Astrocyte (in vitro differentiated cells and primary cell): ENCODE data around the gene SLC7A10. TPM values are rescaled to one million over a fixed set of nuclear protein-coding genes. Genes with fewer than 3 reads are reported as not detected.
A peak's percentile ranks its signal among the peaks of the same experiment; 100 is the strongest.

Source experiments
- DNase-seq: peaks from one replicate; pipeline ENCODE4 v3.0.0-alpha.2; 2010; ENCODE audit warnings: low read depth
- FAIRE-seq: peaks from 2 replicates; lab custom pipeline; 2011; peaks lifted over from hg19 to GRCh38; lab: Jason Lieb, UNC
- H2AFZ ChIP-seq: 2 replicates; pipeline ENCODE4 v1.6.0; 2012; ENCODE audit warnings: low read depth, low read length, inconsistent platforms
- H3K27ac ChIP-seq: 2 replicates; pipeline ENCODE4 v1.5.1; 2011; ENCODE audit warnings: low read depth, low read length, inconsistent platforms
- H3K27me3 ChIP-seq: 2 replicates; pipeline ENCODE4 v1.6.0; 2011; ENCODE audit warnings: low read length, inconsistent platforms; ENCODE audit not compliant: insufficient read depth
- H3K36me3 ChIP-seq: 2 replicates; pipeline ENCODE4 v1.5.1; 2011; ENCODE audit warnings: low read length, inconsistent platforms; ENCODE audit not compliant: insufficient read depth
- H3K4me1 ChIP-seq: 2 replicates; pipeline ENCODE4 v1.5.1; 2011; ENCODE audit warnings: low read length, inconsistent platforms; ENCODE audit not compliant: insufficient read depth
- H3K4me2 ChIP-seq: 2 replicates; pipeline ENCODE4 v1.6.0; 2012; ENCODE audit warnings: low read length, inconsistent platforms
- H3K4me3 ChIP-seq: 2 replicates; pipeline ENCODE4 v1.5.1; 2011; ENCODE audit warnings: low read depth, mild to moderate bottlenecking, low read length, inconsistent platforms; ENCODE audit not compliant: insufficient read depth
- H3K79me2 ChIP-seq: 2 replicates; pipeline ENCODE4 v1.6.0; 2012; ENCODE audit warnings: mild to moderate bottlenecking, low read length, inconsistent platforms; ENCODE audit not compliant: insufficient read depth
- H3K9ac ChIP-seq: 2 replicates; pipeline ENCODE4 v1.6.0; 2012; ENCODE audit warnings: mild to moderate bottlenecking, low read length, inconsistent platforms
- H3K9me3 ChIP-seq: 2 replicates; pipeline ENCODE4 v1.5.1; 2012; ENCODE audit warnings: low read depth, mild to moderate bottlenecking, low read length, inconsistent platforms; ENCODE audit not compliant: insufficient read depth
- H4K20me1 ChIP-seq: 2 replicates; pipeline ENCODE4 v1.6.0; 2012; ENCODE audit warnings: low read length, inconsistent platforms; ENCODE audit not compliant: insufficient read depth
- H3K27ac Mint-ChIP-seq: one replicate; pipeline ENCODE4 v1.8.0; 2021; ENCODE audit warnings: mild to moderate bottlenecking, mixed read lengths; ENCODE audit not compliant: unreplicated experiment
- H3K27me3 Mint-ChIP-seq: one replicate; pipeline ENCODE4 v1.8.0; 2021; ENCODE audit warnings: low read depth, mixed read lengths; ENCODE audit not compliant: unreplicated experiment
- H3K36me3 Mint-ChIP-seq: one replicate; pipeline ENCODE4 v1.8.0; 2021; ENCODE audit warnings: low read depth, mixed read lengths; ENCODE audit not compliant: unreplicated experiment
- H3K4me1 Mint-ChIP-seq: one replicate; pipeline ENCODE4 v1.8.0; 2021; ENCODE audit warnings: low read depth, mixed read lengths; ENCODE audit not compliant: unreplicated experiment
- H3K4me3 Mint-ChIP-seq: one replicate; pipeline ENCODE4 v1.8.0; 2021; ENCODE audit warnings: mild to moderate bottlenecking, moderate library complexity, mixed read lengths; ENCODE audit not compliant: unreplicated experiment
- H3K9me3 Mint-ChIP-seq: one replicate; pipeline ENCODE4 v1.8.0; 2021; ENCODE audit warnings: mild to moderate bottlenecking, mixed read lengths; ENCODE audit not compliant: unreplicated experiment
- CTCF ChIP-seq: IDR thresholded peaks from 2 replicates; pipeline ENCODE4 v1.5.1; 2011; ENCODE audit warnings: low read depth, mild to moderate bottlenecking, inconsistent platforms, low read length, moderate library complexity; ENCODE audit not compliant: insufficient read depth
- EZH2 ChIP-seq: IDR thresholded peaks from 2 replicates; pipeline ENCODE4 v1.6.1; 2012; ENCODE audit warnings: mild to moderate bottlenecking, low read length, inconsistent platforms; ENCODE audit not compliant: insufficient read depth
- total RNA-seq: library from RNA; stranded (reverse); gene quantifications from 2 replicates; pipeline ENCODE4 v1.2.1, GENCODE V29; 2021

SLC7A10 gene
- total RNA-seq, 1 donor from 2014 or later: 0.61 TPM

GRCh38 chr19:33175886-33176669 is 49.6 kb downstream of the SLC7A10 start:
- Mint-ChIP-seq H3K27ac (peak overlapping the region; percentile 93), H3K4me1 (peaks cover 5% of the 10 kb centered on the region), H3K36me3 (no peaks in the 10 kb centered on the region), H3K27me3 (peaks cover 7% of the 10 kb centered on the region), H3K9me3 (no peaks in the 10 kb centered on the region), H3K4me3 (peak overlapping the region; percentile 95)
- Histone ChIP-seq H3K4me3 (peak overlapping the region; percentile 79), H3K9me3 (no peaks in the 10 kb centered on the region), H3K4me2 (peak overlapping the region; percentile 89), H3K79me2 (peaks cover 15% of the 10 kb centered on the region), H2AFZ (peak overlapping the region; percentile 90), H3K9ac (peak overlapping the region; percentile 93), H3K36me3 (no peaks in the 10 kb centered on the region), H3K27ac (peak overlapping the region; percentile 80), H4K20me1 (peaks cover 13% of the 10 kb centered on the region), H3K27me3 (no peaks in the 10 kb centered on the region), H3K4me1 (peaks cover 22% of the 10 kb centered on the region)
- DNase-seq: peak; percentile 36
- no peak for TF ChIP-seq EZH2
- no peak for FAIRE-seq

GRCh38 chr19:33175156-33175782 is 50.4 kb downstream of the SLC7A10 start:
- peaks cover 5% of the 10 kb centered on the region for H3K4me1 Mint-ChIP-seq
- H3K27me3 Mint-ChIP-seq: peaks cover 7% of the 10 kb centered on the region
- TF ChIP-seq EZH2 (no peak), CTCF (no peak)
- peaks cover 22% of the 10 kb centered on the region for H3K4me1 ChIP-seq
- no peak overlapping the region for H3K27ac Mint-ChIP-seq
- peaks cover 13% of the 10 kb centered on the region for H4K20me1 ChIP-seq
- no peak overlapping the region for H3K4me3 ChIP-seq
- DNase-seq (no peak), FAIRE-seq (no peak)
- H3K27me3 ChIP-seq: no peaks in the 10 kb centered on the region
- no peaks in the 10 kb centered on the region for H3K36me3 Mint-ChIP-seq
- H3K9me3 Mint-ChIP-seq: no peaks in the 10 kb centered on the region
- peaks cover 15% of the 10 kb centered on the region for H3K79me2 ChIP-seq
- no peak overlapping the region for H3K27ac ChIP-seq
- H3K9ac ChIP-seq: no peak overlapping the region
- H2AFZ ChIP-seq: no peak overlapping the region
- H3K36me3 ChIP-seq: no peaks in the 10 kb centered on the region
- peak overlapping the region; percentile 89 for H3K4me2 ChIP-seq
- peak overlapping the region; percentile 95 for H3K4me3 Mint-ChIP-seq
- H3K9me3 ChIP-seq: no peaks in the 10 kb centered on the region

- no peaks in the 10 kb centered on the region for H3K9me3 Mint-ChIP-seq
- no peaks in the 10 kb centered on the region for H3K27me3 ChIP-seq
Measured at GRCh38 chr19:33174186-33174585, 51.5 kb downstream of the SLC7A10 start.

More at GRCh38 chr19:33174186-33174585, 51.5 kb downstream of the SLC7A10 start:
- no peak for TF ChIP-seq EZH2
- TF ChIP-seq CTCF: no peak
- H3K4me3 ChIP-seq: no peak overlapping the region
- H4K20me1 ChIP-seq: peaks cover 13% of the 10 kb centered on the region
- H3K36me3 Mint-ChIP-seq: no peaks in the 10 kb centered on the region
- no peaks in the 10 kb centered on the region for H3K36me3 ChIP-seq
- peaks cover 5% of the 10 kb centered on the region for H3K4me1 Mint-ChIP-seq
- no peak overlapping the region for H3K27ac ChIP-seq
- H3K79me2 ChIP-seq: peaks cover 15% of the 10 kb centered on the region
- peaks cover 22% of the 10 kb centered on the region for H3K4me1 ChIP-seq
- no peak overlapping the region for H3K27ac Mint-ChIP-seq
- H3K27me3 Mint-ChIP-seq: peaks cover under 1% of the 10 kb centered on the region
- H3K9me3 ChIP-seq: no peaks in the 10 kb centered on the region
- no peak overlapping the region for H3K9ac ChIP-seq
- FAIRE-seq: no peak
- H2AFZ ChIP-seq: no peak overlapping the region
- no peak overlapping the region for H3K4me2 ChIP-seq
- DNase-seq: no peak
- no peak overlapping the region for H3K4me3 Mint-ChIP-seq
